ENCODE data around the gene DDO.

DDO gene

GRCh38 chr6:110348961-110349690 is 66.2 kb downstream of the DDO start:
- DNase-seq (ENCODE audit: insufficient read length, low spot score) (no peak), FAIRE-seq (no peak)
- TF ChIP-seq CTCF (IDR thresholded peaks at IDR 0.05; ENCODE audit: insufficient read depth, missing control alignments), result no peak

GRCh38 chr6:110345025-110345424 is 70.3 kb downstream of the DDO start:
- no peak for TF ChIP-seq CTCF (IDR thresholded peaks at IDR 0.05; ENCODE audit: insufficient read depth, missing control alignments)
- DNase-seq (ENCODE audit: insufficient read length, low spot score), result no peak
- no peak for FAIRE-seq

DNA sequence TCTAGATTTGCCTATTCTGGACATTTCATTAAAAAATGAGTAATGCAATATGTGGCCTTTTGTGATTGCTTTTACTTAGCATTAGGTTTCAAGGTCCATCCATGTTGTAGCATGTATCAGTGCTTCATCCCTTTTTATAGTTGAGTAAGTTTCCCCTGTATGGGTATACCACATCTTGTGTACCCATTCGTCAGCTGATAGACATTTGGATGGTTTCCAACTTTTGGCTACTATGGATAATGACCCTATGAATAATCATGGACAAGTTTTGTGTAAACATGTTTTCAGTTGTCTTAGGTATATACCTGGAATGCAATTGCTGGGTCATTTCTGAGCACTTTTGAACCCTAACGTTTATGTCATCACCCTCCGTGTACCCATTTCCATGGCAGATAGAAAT is 72.6 kb downstream of the DDO start:
- no peak for TF ChIP-seq CTCF (IDR thresholded peaks at IDR 0.05; ENCODE audit: insufficient read depth, missing control alignments)

More for the DNA sequence above, 72.6 kb downstream of the DDO start:
- DNase-seq (ENCODE audit: insufficient read length, low spot score), result no peak
- FAIRE-seq, result no peak
